HPDE6-E6E7 (cell line): ENCODE results near the gene PPFIA3.
A peak's percentile ranks its signal among the peaks of the same experiment; 100 is the strongest.
"Not testable (repeated sequence)": the region's sequence is repeated elsewhere in the genome, so short reads cannot be mapped to it uniquely, and the experiment has no call there.

Experiments
- DNase-seq: peaks from one replicate; pipeline ENCODE4 v3.0.0; 2011; ENCODE audit warnings: missing footprints; ENCODE audit errors: extremely low spot score

Gene PPFIA3

DNA sequence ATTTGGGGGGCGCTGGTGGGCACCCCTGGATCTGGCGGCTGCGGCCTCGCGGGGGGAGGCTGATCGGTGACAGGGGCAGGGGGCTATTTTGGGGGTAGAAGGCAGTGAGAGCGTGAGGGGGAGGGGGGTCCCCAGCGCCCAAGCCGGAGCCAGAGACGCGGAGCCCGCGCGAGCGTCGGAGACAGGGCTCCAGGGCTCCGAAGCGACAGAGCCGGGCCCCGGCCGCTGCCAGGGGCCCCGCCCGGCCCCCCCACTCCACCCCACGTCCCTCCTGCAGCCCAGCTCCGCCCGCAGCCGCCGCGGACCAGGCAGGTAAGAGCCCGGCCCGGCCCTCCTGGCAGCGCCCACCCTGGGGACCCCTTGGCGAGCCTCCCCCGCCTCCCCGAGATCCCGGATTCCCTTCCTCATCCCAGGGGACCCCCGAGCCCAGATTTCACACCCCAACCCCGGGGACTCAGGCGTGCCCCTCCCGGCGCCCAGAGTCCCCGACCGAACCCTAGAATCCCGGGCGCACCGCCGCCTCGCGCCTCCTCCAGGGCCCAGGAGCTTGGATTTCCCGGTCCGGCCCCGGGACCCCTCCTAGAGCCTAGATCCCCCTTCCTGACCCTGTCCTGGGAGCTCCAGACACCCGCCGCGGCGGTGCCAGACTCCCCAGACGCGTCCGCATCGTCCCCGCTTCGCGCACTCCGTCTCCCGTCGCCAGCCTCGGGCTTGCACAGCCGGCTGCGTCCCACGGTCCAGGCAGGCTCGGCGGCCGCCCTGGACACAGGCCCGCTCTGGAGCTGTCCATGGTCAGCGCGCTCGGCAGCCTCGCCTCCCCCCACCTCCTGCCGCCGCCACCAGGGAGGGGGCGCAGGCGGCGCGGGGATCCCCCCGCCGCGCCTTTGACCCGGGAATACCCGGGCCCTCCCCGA lies at the start of gene PPFIA3:
TSS of gene PPFIA3 (plus strand) at position 134 of the 914 bp plus-strand sequence. CDS start 8,330 bp downstream, outside the sequence.
- peak; percentile 47 for DNase-seq

DNA sequence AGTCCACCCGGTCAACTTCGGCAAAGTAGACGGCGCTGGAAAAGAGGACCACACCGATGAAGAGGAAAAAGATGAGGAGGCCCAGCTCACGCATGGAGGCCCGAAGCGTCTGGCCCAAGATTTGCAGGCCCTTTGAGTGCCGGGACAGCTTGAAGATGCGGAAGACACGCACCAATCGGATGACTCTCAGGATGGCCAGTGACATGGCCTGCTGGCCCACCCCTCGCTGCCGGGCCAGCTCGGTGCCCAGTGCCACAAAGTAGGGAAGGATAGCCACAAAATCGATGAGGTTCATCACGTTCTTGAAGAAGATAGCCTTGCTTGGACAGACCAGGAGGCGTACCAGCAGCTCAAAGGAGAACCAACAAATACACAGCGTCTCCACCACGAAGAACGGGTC lies 48.9 kb upstream of the PPFIA3 start:
- DNase-seq: no peak

DNA sequence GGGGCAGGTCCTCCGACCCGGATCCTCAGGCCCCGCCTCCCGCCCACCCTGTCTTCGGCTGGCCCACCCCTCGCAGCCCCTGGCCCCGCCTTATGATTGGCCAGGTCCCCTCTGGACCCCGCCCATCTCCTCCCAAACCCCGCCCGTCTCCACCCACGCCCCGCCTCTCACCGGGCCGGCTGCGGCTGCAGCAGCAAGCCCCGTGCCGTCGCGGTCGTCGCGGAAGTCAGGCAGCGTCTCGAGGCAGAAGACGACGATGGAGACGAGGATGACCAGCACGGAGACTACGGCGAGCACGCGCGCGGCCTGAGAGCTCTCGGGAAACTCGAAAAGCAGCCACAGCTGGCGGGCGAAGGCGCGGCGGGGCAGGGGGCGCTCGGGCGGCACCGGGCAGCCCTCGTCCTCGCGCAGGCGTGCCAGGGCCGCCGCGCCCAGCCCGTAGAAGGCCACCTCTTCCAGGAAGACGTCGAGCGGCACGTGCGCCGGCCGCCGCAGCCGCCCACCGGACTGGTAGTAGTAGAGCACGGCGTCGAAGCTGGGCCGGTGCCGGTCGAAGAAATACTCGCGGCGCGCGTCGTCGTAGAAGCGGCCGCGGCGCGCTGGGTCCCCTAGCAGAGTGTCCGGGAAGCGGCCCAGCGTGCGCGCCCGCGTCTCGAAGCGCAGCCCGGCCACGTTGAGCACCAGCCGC lies 47.3 kb upstream of the PPFIA3 start:
- no peak for DNase-seq

DNA sequence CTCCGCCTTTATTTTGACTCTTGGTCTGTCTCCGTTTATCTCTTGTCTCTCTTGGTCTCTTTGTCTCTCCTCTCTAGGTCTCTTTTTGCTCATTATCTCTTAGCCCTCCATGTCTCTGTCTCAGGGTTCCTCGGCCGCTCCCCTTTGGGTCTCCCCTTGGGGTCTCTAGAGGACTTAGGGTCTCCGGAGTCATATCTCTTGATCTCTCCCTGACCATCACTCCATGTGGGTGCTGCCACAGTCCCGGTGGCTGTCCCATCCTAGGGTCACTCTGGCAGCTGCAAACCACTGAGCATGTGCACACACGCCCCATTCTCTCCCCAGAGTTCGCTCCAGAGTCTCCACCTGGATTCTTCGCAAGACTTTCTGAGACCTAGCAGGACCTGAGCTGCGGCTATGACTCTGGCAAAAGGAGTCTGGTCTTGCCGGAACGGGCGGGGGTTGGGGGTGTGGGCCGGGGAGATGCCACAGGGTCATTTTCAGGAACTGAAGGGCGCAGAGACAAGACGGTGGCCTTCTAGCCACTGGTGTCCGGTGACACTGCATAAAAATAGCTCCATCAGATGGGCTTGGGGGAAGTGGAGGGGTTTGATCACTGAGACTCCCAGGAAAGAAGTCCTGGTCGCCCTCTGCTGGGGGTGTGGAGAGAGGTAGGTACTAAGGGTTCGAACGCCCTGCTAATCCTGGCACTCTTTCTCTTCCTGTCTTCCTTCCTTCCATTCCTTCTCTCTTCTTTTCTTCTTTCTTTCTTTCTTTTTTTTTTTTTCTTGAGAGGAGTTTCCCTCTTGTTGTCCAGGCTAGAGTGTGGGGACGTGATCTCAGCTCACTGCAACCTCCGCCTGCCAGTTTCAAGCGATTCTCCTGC lies 45.6 kb upstream of the PPFIA3 start:
- no peak for DNase-seq

DNA sequence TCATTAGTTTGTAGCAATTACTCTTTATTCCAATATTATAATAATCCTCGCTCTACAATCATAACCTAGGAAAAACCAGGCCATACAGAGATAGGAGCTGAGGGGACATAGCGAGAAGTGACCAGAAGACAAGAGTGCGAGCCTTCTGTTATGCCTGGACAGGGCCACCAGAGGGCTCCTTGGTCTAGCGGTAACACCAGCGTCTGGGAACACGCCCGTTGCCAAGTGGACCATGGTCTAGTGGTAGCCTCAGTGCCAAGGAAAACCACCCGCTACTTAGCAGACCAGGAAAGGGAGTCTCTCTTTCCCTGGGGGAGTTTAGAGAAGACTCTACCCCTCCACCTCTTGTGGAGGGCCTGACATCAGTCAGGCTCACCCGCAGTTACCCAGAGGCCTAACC lies 44.5 kb upstream of the PPFIA3 start:
- not testable (repeated sequence) for DNase-seq

DNA sequence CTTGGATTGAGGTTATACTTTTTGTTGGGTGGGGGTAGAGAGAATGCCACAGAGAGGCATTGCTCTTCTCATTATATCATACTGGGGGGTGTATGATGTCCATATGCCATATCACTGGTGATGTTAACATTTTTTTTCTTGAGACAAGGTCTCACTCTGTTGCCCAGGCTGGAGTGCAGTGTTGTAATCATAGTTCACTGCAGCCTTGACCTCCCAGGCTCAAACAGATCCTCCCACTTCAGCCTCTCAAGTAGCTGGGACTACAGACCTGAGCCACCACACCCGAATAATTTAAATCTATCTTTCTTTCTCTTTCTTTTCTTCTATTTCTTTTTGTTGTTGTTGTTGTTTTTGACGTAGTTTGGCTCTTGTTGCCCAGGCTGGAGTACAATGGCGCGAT lies 39.0 kb upstream of the PPFIA3 start:
- no peak for DNase-seq

DNA sequence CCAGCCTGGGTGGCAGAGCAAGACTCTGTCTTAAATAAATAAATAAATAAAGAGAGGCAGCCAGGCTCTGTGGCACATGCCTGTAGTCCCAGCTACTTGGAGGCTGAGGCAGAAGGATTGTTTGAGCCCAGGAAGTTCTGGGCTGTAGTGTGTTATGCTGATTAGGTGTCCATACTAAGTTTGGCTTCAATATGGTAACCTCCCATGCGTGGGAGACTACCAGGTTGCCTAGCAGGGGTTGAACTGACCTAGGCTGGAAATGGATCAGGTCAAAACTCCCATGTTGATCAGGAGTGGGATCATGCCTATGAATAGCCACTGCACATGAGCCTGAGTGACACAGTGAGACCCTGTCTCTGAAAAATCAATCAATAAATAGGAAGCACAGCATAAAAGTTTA lies 38.1 kb upstream of the PPFIA3 start:
- DNase-seq: no peak

DNA sequence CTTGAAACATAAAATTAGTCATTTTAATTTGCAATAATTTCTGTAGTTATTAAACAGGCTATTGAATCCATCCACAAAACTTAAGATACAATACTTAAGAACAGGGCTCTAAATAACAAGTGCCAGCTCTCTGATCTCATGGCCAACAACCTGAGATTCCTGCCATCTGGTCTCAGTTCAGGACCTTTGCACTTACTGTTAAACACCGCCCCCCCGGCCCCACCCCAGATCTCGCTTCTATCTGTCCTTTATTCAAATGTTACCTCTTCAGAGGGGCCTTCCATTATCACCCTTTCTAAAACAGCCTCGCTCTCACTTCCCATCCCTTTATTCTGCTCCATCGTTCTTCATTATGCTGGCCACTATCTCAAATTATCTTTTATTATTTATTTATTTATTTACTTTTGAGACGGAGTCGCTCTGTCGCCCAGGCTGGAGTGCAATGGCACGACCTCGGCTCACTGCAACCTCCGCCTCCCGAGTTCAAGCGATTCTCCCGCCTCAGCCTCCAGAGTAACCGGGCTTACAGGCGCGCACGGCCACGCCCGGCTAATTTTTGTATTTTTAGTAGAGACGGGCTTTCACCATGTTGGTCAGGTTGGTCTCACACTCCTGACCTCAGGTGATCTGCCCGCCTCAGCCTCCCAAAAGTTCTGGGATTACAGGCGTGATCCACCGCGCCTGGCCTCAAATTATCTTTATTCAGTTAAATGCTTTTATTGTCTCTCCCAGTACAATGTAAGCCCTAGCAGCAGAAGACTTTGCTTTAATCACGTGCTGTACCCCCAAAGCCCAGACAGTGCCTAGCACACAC lies 34.9 kb upstream of the PPFIA3 start:
- no peak for DNase-seq

DNA sequence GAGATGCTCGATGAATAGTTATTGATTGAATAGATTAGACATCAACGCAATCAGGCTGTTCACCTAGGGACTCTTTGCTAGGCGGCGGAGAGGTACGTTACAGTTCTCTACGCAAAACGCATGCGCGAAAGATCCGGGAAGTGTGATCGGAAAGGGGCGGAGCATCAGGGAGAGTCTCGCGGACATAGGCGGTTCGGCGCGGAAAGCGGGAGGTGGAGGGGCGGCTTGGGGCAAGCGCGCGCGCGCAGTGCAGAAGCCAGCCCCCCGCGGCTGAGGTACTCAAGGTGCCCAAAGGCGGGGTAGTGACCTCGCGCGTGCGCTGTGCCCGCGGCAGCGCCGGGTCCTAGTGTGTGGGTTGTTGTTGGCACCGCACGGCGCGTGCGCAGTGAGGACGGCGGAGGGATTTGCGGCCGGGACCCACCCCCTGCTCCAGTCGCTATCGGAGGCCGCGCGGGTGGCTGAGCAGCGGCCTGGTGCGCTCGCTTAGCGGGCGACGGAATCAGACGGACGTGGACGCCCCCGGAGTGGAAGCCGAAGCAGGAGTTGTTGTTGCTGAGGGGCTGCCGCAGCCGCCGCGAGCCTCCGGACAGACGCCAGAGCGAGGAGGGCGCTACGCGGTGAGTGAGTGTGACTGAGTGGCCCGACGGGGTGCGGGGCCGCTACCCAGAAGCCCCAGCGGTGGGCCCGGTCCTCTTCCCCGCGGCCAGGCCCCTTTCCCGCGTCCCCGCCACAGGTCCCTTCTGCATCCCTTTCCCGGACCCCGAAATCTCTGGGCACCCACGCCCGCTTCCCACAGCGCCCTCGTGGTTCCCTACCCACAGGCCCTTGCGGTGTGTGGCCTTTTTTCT lies 34.1 kb upstream of the PPFIA3 start, which contains the start of gene SNRNP70:
TSS of gene SNRNP70 (plus strand) at position 432 of the 848 bp plus-strand sequence. CDS start 964 bp downstream, outside the sequence.
- DNase-seq: peak; percentile 100

DNA sequence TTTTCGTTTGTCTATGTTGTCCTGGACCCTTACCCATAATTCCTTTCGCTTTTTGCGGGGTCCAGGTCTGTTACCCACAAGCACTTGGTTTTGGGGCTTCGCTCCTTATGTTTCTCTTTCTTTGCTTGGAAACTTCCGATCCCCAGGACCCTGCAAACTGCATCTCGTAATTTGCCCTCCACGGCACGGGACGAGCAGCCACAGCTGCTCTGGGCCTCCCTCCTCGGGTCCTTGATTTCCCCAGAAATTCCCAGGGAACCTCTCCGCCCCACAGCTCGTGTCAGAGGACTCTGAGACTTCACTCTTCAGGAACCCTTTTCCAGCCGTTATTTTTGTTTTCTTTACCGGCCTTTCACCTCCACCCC lies 33.5 kb upstream of the PPFIA3 start:
- no peak for DNase-seq

DNA sequence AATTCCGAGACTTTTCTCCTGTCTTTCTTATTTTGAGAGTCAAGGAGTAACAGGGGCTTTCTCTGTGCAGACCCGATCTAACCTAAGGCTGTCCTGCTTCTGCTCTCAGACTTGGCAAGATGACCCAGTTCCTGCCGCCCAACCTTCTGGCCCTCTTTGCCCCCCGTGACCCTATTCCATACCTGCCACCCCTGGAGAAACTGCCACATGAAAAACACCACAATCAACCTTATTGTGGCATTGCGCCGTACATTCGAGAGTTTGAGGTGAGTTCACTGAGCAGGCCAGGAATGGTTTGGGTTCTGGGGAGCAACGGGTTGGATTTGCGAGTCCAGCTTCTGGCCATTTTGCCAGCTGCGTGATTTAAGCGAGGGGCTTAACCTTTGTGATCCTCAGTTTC lies 33.0 kb upstream of the PPFIA3 start:
- no peak for DNase-seq

DNA sequence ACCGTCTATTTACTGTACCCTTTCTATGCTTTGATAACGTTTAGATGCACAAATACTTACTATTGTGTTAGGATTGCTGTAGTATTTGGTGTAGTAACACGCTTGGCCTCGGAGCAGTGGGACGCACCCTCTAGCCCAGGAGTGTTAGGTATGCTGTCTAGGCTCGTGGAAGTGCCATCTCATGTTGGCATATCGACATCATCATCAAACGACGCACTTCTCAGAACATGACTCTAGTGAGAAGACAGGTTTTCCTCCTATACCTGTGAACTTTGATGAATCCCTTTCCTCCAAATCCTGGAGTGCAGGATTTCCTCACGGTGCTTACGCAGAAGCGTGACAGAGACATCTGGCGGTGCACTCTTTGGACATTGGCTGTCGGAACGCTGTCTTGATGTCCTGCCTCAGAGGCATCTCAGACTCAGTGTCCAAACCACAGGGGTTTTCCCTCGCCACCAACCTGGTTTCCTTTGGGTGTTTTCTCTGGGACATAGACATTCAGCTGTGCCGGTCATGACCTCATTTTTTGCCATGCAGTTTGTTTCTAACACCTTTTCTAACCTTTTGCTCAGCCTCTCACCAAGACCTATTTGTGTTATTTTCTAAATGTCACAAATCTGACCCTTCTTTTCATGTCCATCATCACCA lies 27.8 kb upstream of the PPFIA3 start:
- no peak for DNase-seq

DNA sequence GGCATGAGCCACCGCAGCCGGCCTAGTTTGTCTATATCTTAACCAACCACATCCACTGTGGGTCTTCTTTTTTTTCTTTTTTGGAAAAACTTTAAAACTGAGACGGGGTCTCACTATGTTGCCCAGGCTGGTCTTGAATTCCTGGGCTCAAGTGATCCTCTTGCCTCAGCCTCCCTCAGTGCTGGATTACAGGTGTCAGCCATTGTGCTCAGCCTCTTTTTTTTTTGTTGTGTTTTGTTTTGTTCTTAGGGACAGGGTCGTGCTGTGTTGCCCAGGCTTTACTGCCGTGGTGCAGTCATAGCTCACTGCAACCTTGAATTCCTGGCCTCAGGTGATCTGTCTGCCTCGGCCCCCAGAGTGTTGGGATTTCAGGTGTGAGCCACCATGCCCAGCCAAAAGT lies 26.7 kb upstream of the PPFIA3 start:
- no peak for DNase-seq

DNA sequence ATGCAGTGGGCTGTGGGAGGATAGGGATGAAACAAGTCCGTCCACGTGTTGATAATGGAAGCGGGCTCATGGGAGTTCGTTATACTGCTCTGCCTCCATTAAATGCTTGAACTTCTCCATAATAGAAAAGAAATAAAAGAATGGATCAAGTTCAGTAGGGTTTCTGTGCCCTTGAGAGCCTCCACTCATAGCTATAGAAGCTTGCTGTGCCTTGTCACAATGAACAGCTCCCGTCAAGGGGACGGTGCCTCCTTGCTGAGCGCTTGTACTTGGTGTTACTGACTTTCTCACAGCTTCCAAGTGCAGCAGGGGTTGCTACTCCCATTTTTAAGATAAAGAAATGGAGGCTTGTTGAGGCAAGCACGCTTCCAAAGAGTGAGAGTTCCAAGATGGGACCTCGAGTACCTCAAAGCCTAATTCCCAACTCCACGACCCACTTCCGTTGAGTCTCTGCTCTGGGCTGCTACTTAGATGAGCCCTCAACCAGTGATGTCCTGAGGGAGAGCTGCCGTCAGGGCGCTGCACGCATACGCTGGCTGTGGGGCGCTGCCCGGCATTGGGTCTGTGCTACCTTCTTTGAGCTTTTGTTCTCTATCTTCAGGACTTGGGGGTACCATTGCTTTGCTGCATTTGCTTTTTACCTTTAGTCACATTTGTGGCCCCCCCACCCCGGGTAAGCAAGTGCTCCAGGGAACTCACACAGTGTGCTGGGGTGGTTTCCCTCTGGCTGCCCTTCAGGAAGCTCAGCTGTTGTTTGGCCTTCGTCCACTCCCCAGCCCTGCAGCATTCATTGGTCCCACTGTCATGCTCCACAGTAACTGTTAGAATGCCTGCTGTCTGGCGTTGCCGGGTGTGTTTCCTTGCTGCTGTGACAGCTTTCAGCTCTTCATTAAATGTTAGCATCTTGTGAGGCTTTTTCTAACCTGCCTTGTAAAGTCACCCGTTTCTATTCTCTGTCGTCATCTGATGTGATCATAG lies 24.6 kb upstream of the PPFIA3 start:
- DNase-seq: no peak

DNA sequence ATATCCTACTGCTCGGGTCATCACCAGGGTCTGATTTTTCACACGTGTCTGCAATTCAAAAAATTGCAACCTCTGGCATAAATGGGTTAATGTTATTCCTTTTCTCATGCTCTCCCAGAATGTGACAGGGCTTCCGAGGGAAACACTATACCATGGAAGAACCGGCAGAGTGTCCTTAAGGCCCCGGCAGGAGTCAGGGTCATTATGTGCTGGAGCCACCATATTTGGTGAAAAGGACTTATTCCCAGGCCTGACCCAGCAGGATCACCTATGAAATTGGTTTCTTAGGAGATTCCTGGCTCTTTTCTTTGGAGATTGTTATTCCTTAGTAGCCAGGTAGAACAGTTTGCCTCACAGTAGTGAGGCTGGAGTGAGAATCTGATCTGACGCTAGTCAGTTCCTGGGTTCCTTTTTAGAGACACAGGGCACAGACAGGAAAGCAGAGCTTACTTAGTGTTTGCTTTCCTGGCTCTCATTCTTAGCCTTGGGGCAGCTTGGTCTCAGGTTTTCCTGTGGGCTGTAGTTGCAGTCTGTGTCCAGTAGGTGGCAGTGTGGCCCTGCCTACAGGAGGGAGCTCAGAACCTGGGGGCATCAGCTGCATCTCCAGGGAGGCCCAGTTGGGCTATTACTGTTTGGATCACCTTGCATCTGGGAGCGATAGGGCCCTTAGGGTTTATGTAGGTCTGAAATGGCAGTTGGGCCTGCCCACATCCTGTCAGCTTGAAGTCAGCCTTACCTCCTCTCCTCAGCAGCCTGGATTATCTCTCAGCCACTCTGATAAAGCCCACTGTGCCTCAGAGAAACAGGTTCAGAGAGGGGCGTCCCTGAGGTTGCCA lies 21.7 kb upstream of the PPFIA3 start:
- no peak for DNase-seq

DNA sequence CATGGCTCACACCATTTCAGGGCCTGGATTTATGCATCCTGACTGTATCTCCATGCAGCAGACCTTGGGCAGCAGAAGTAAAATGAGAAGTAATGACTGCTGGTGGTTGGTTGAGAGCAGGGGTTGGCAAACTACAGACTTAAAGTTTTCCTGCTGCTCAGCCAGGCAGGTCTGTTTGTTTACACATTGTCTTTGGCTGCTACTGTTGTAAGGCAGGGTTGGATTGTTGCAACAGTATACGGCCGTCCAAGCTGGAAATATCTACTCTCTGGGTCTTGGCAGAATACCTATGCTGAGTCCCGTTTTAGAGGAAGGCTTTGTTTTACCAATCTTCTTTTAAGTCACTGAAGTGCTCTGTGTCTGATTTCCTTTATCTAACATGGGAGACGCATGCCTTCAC lies 20.5 kb upstream of the PPFIA3 start:
- DNase-seq: no peak

DNA sequence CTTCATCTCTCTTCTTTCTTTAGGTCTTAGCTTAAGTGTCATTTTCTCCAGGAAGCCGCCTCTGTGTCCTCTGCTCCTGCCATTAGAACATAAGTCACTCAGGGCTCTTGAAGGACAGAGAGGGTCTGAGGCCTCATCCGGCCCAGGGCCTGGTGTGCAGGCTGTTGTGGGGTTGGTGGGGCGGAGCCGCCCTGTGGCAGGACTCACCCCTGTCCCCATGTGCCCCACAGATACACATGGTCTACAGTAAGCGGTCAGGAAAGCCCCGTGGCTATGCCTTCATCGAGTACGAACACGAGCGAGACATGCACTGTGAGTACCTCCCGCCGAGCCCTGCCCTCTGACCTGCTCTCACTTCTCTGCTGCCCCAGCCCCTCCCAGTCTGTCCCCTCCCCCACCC lies 18.2 kb upstream of the PPFIA3 start:
- DNase-seq: no peak

DNA sequence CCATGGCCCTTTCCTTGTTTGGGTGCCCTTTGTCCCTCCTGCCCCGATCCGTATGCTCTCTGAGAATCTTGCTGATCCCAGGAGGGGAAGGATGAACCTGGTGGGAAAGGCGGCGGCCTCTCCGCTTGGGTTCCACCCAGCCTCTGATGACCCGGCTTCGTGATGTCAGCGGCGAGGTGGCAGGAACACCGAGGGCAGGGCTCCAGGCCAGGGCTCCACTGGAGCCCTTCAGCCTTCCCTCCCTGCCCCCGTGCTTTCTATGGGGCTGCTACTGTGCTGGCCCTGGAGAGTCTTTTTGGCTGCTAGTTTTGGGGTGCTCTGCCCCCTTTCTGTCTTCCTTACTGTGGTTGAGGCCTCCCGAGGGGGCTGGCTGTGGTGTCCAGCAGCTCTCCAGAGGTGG lies 17.0 kb upstream of the PPFIA3 start:
- no peak for DNase-seq
